ENCODE results near the gene THSD4. TPM values are rescaled to one million over a fixed set of nuclear protein-coding genes. Genes with fewer than 3 reads are reported as not detected.
"Not testable (repeated sequence)": the region's sequence is repeated elsewhere in the genome, so short reads cannot be mapped to it uniquely, and the experiment has no call there.

THSD4 gene
- total RNA-seq, 1 experiment from 2014 or later: 1.2 TPM

DNA sequence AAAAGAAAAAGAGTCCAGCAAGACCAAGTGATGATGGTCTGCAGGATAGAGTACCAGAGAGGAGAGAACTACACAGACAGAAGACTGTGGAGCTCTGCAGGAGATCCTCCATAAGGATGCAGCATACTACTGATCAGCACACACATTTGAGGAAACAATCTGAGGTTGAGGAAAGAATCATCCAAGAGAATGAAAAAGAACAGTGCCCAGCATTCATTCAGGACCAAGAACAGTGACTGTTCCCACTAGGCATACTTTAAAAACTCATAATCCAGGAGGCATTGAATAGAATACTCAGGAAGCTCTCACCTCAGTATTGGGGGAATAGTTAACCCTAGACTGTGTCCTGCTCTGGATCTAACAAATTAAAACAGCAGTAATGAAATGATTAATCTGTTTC lies 54.9 kb downstream of the THSD4 start:
- DNase-seq (ENCODE audit: low spot score): no peak
- in situ Hi-C loops (cut with HindIII; ENCODE audit: low sequenced_read_pairs): no loop called here

DNA sequence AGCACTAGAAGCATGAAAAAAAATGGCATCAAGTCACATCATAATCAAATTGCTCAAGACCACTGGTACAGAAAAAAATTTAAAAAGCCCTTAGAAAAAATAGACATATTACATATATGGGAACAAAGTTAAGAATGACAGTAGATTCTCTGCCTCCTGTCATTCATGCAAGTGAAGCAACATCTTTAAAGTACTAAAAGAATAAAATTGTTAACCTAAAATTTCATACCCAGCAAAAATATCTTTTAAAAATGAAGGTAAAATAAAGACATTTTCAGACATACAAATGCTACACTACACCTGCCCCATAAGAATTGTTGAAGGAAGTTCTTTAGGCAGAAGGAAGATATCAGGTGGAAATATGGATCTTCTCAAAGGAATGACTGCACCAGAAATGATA lies 55.9 kb downstream of the THSD4 start:
- in situ Hi-C loops (cut with HindIII; ENCODE audit: low sequenced_read_pairs): no loop called here
- DNase-seq (ENCODE audit: low spot score): no peak

DNA sequence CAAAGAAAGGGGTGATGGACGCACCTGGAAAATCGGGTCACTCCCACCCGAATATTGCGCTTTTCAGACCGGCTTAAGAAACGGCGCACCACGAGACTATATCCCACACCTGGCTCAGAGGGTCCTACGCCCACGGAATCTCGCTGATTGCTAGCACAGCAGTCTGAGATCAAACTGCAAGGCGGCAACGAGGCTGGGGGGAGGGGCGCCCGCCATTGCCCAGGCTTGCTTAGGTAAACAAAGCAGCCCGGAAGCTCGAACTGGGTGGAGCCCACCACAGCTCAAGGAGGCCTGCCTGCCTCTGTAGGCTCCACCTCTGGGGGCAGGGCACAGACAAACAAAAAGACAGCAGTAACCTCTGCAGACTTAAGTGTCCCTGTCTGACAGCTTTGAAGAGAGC lies 59.1 kb downstream of the THSD4 start:
- DNase-seq (ENCODE audit: low spot score); in situ Hi-C loops (cut with HindIII; ENCODE audit: low sequenced_read_pairs): not testable (repeated sequence)

DNA sequence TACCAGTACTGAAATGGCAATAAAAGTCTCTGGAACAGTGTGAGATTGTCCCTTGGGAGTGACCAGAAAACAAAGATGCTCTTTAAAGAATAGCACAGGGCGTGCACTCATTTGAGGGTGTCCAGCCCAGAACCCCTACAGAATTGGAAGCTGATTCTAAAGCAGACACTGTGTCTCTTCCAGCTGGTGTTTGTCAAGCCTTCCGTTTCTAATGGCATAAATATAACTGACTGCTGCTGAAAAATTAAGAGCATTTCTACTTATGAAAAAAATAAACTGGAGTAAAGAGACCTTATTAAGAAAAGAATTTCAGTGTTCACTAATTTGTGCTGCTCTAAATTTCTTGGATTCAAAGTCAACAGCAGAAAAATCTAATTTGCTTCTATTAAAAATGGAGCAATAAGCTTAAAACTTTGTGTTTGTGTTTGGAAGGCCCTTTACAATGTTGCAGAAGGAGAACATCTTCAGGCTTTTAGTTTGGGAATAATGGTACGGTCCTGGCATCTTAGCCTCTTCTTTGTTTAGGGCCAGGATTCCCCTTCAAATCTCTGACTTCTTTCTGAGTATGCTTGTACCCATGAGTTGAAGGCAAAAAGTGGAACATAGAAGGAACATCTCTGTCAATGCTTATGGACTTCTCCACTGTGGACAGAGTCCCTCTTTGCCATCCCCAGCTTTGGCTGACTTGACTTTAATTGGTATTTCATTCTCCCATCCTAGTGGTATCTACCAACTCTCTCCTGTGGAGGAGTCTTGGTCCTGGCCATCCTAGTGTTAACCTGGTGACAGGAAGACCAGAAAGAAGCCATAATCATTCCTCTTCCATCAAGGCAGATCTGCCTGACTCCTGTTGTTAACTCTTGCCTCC lies 65.9 kb downstream of the THSD4 start:
- in situ Hi-C loops (cut with HindIII; ENCODE audit: low sequenced_read_pairs): no loop called here

DNA sequence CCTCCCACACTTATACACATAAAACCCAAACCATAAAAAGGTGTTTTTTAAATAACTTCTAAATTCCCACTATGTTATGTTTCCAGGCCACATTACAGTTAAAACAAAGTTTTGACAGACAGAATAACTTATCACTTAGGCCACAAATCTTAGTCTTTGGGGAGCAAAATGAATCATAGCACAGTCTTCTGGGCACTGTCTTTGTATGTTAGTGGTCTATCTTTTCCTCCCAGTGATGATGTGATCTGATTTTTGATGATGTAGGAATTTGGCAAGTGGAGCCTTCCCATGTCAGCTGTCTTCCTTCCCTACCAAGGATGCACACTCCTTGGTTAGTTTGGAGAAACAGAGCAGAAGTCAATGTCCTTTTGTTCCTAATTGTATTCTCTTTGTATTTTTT lies 67.3 kb downstream of the THSD4 start:
- in situ Hi-C loops (cut with HindIII; ENCODE audit: low sequenced_read_pairs): no loop called here
- DNase-seq (ENCODE audit: low spot score): no peak

More for the DNA sequence above, 65.9 kb downstream of the THSD4 start:
- no peak for DNase-seq (ENCODE audit: low spot score)

DNA sequence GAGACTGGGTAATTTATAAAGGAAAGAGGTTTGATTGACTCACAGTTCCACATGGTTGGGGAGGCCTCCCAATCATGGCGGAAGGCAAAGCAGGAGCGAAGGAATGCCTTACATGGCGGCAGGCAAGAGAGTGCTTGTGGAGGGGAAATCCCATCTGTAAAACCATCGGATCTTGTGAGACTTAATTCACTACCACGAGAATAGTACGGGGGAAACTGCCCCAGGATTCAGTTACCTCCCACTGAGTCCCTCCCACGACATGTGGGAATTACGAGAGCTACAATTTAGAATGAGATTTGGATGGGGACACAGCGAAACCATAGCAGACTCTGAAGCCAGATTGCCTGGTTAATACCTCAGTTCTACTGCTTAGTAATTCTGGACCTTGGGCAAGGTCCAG lies 67.8 kb downstream of the THSD4 start:
- no peak for DNase-seq (ENCODE audit: low spot score)

DNA sequence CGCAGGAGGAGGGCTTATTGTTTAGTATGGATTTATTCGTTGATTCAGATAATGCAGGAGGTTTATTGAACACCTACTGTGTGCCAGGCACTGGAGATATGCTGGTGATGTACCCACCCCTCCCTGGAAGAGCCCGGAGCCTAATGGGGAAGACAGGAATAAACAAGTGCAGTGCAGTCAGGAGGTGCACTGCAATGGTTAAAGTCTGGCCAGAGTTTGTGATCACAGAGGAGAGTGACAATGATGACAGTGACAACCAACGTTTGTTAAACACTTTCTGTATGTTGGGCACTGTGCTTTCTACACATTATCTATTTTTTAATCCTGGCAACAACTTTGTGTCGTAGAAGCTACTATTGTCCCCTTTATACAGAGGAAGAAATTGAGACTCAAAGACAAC lies 70.4 kb downstream of the THSD4 start:
- in situ Hi-C loops (cut with HindIII; ENCODE audit: low sequenced_read_pairs): no loop called here
- DNase-seq (ENCODE audit: low spot score): no peak

More for the DNA sequence above, 67.8 kb downstream of the THSD4 start:
- in situ Hi-C loops (cut with HindIII; ENCODE audit: low sequenced_read_pairs): no loop called here

DNA sequence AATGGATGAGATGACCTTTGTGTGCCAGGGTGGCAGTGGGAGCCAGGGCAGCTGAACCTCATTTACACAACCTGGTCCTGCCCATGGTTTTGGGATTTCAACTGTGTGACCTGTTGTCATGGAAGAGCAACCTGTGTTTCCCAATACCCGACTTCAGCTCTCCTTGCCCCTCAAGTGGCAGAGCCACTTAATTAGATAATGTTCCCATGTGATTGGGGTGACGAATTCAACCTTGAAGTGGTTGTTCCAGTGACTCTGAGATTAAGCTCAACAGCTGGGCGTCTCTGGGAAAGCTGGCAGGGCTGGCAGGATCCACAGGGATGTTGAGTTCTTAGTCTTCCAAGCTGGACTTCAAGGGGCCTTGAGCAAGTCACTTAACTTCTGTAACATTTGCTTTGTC lies 71.0 kb downstream of the THSD4 start:
- in situ Hi-C loops (cut with HindIII; ENCODE audit: low sequenced_read_pairs): no loop called here
- no peak for DNase-seq (ENCODE audit: low spot score)

DNA sequence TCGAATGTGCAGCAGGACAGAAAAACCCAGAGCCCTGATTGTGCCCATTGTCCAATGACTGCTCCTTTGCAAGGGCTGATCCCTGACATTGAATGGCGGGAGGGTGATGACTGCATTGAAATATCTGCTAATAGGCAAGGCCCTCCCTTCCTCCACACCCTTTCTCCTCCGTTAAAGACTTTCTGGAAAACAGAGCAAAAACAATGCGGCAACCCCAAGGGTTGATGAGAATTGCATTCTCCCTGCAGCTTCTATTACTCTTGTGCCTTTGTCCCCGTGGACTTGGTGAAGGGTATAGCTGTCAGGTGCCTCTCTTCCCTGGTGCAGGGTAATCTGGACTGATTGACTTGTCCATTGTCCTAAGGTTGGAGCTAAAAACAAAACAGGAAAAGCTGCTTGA lies 71.8 kb downstream of the THSD4 start:
- in situ Hi-C loops (cut with HindIII; ENCODE audit: low sequenced_read_pairs): no loop called here
- DNase-seq (ENCODE audit: low spot score): no peak

DNA sequence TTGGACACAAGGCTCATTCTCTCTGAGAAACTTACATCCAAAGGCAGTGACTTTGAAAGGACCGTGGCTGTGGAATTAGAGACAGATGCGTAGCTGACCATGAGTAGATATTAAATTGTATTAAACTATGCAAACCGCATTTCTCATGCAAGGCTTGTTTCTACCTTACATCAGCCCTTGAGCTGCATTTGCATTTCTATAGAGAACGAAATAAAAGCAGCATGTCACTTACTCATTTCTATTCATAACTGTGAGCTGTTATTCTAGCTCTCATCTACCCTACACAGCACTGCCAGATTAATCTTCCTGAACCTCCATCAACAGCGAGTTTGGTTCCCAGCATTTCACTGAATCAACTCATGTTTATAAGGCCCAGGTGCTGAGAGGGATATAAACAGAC lies 72.3 kb downstream of the THSD4 start:
- no peak for DNase-seq (ENCODE audit: low spot score)
- in situ Hi-C loops (cut with HindIII; ENCODE audit: low sequenced_read_pairs): no loop called here

DNA sequence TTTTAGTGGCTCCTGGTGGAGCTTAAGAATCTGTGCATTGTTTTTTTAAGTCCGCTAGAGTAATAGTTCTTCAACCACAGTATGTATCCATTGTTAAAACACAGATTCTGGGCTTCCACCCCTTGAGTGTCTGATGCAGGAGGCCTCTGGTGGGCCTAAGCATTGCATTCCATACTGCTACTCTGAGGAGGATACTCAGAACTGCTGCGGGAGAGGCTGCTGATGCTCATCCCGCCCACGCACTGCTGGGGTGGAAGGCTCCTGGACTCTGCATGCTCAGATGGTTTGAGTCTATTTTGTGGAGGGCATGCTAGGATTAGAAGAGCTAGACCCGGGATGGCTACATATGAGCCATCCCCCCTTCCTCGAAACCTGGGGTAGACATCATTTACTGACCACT lies 74.4 kb downstream of the THSD4 start:
- in situ Hi-C loops (cut with HindIII; ENCODE audit: low sequenced_read_pairs): no loop called here
- DNase-seq (ENCODE audit: low spot score): no peak

DNA sequence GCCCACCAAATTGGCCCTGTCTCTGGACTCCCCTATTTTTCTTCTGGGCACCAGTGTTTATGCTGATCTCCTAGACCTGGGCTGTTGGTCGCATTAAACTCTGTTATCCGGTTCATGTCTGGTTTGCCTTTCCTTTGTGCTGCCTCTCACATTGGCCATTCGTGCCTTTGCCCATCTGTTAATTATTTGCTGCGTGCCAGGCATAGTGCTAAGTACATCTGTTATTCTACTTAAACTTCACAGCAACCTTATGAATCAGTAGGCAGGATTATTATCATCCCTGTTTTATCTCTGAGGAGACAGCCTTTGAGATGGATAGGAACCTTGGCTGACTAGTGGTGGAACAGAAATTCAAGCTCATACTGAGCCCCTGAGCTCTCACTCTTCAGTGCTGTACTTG lies 76.0 kb downstream of the THSD4 start:
- no peak for DNase-seq (ENCODE audit: low spot score)
- in situ Hi-C loops (cut with HindIII; ENCODE audit: low sequenced_read_pairs): no loop called here

DNA sequence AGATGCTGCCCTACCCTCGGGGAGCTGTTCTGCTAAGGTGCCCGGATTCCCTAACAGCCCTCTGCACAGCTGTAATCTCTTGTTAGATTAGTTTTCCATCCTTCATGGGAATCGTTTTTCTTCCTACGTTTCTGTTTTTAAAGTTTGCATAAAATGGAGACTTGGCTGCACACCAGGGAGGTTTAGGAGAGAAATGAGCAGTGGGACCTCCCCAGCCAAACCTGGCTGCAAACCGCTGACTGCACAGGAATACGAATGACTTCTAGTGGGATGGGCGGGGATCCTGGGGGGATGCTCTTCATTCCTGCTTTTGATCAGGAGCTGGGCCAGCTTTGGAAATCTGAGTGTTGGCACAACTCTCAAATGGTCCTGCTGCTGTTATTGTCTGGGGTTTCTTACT lies 77.5 kb downstream of the THSD4 start:
- DNase-seq (ENCODE audit: low spot score): no peak
- in situ Hi-C loops (cut with HindIII; ENCODE audit: low sequenced_read_pairs): no loop called here

DNA sequence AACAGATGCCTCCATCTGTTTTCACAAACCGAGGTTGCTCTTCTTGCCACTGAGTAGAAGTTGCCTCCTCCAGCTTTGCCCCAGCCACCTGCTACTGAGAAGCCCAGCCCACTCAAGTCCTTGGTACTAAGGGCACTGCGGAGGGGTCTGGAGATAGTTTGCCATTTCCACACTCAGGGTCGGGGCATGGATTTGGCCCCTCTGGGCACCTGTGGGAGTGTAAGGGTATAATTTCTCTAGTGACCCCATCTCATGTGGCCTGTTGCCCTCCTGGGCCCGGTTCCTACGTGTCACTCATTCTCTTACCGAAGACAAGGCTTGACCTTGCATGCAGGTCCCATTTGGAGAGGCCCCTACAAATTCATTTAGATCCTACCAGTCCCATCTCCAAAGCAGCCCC lies 79.0 kb downstream of the THSD4 start:
- no peak for DNase-seq (ENCODE audit: low spot score)
- in situ Hi-C loops (cut with HindIII; ENCODE audit: low sequenced_read_pairs): no loop called here

DNA sequence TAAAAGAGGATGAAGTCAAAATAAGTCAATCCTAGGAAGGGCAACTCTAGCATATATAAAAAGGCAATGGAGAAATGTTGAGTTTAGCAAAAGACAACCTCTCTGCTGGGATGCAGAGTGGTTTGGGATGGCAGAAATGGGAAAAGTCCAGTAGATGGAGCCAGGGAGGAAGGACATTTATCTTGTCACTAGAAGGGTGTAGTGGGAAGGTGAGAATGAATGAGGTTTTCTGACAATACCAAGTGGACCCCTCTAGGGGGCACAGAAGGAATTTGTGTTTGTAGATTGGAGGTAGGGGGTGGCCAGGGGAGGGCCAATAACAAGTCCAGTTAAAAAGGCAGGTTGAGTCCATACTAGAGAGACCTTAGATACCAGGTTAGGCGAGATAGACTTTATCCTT lies 80.0 kb downstream of the THSD4 start:
- in situ Hi-C loops (cut with HindIII; ENCODE audit: low sequenced_read_pairs): no loop called here
- no peak for DNase-seq (ENCODE audit: low spot score)

DNA sequence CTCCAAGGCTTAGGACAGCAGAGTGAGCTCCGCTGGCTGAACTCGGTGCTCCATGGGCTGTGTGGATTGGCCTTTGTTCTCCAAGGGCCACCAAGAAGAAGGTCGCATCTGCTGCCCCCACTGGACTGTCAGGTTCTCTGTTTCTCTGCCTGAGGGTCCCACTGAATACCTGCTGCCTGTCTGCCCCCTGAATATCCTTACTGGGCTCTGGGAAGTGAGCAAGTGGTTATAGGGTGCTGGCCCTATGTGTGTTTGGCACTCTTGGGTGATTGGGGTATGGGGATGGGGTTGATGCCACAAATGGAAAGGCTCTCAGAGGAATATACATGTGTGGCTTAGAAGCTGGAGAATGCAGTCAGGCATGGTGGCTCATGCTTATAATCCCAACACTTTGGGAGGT lies 82.3 kb downstream of the THSD4 start:
- DNase-seq (ENCODE audit: low spot score): no peak
- in situ Hi-C loops (cut with HindIII; ENCODE audit: low sequenced_read_pairs): no loop called here

DNA sequence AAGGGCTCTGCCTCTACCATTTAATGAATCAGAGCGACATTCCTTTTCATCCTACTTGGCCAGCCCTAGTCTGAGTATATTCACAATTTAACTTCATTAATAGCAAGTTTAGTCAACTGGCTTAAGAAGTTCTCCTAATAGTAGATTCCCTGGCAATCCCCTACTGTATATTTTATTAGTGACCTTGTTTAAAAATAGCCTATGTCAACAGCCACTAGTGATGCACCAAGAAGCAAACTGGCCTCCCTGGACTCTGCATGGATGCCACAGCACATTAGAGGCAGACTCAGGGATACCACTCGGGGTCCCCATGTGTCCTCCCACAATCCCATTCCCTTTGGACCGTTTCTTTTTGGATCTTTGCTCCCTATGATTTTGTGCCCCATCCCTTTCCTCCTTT lies 83.6 kb downstream of the THSD4 start:
- in situ Hi-C loops (cut with HindIII; ENCODE audit: low sequenced_read_pairs): no loop called here
- no peak for DNase-seq (ENCODE audit: low spot score)

DNA sequence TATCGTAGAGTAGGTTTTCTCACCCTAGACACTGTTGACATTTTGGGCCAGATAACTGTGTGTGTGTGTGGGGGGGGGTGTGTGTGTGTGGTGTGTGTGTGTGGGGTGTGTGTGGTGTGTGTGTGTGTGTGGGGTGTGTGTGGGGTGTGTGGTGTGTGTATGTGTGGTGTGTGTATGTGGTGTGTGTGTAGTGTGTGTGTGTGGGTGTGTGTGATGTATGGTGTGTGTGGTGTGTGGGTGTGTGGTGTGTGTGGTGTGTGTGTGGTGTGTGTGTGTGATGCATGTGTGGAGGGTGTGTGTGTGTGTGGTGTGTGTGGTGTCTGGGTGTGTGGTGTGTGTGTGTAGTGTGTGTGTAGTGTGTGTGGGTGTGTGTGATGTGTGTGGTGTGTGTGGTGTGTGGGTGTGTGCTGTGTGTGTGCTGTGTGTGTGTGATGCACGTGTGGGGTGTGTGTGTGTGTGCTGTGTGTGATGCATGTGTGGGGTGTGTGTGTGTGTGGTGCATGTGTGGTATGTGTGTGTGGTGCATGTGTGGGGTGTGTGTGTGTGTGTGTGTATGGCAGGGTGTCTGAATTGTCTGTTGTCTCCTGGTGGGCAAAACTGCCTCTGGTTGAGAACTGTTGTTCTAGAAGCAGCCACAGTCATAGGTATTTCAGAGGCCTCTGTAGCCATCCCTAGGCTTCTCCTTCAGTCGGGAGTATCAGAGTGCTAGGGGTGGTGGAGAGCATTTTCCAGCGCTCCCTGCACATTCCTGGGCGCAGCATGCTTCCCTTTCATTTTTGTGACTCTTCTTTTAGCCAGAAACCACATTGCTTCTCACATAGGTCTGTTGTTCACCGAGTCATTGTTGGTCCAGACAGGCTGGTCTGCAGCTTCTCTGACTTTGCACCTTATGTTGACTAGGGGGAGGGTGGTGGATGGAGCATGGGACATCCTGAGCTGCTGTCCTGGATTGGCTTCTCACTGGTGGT lies 84.4 kb downstream of the THSD4 start:
- in situ Hi-C loops (cut with HindIII; ENCODE audit: low sequenced_read_pairs): no loop called here
- no peak for DNase-seq (ENCODE audit: low spot score)

DNA sequence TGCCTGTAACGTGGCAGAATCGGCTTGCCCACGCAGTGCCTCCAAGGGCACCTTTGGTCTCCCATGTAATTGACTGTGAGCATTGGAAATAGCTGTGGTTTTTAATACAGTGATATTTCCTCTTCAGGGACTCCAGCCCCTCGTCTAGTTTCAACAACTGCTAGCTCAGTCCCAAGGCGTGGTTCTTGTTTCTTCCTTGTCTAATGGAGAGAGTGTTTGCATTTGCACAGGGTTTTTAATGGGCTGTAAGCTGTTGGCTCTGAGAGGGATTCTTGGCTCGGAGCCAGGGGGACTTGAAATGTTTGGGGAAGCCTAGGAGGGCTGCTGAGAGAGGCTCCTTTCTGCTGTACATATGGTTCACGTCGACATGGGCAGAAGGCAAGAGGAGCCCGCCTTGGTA lies 86.2 kb downstream of the THSD4 start:
- no peak for DNase-seq (ENCODE audit: low spot score)
- in situ Hi-C loops (cut with HindIII; ENCODE audit: low sequenced_read_pairs): no loop called here

DNA sequence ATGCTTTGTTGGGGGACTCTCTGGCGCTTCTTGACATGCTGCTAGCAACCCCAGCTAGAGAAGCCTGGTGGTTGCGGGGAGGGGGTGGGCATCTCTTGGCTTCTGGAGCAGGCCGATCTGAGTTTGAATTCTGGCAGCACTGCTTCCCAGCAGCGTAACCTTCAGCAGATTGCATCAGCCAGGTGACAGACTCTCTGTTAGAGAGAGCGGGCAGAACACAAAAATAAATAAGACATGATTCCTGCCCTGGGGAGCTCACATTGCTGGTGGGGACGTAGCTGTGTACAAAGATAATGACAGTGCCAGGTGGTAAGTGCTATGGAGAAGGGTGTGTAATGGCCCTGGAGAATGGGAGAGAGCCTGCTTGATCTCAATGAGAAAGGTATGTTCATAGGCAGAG lies 87.4 kb downstream of the THSD4 start:
- DNase-seq (ENCODE audit: low spot score): no peak
- in situ Hi-C loops (cut with HindIII; ENCODE audit: low sequenced_read_pairs): no loop called here

All from G401 (cell line).